Mucosa of descending colon (tissue), 3 donors: ENCODE results near the gene CETN3. TPM values are rescaled to one million over a fixed set of nuclear protein-coding genes. Genes with fewer than 3 reads are reported as not detected.
"Not testable (repeated sequence)": the region's sequence is repeated elsewhere in the genome, so short reads cannot be mapped to it uniquely, and the experiment has no call there.

ENCODE experiments used
- ATAC-seq: fragments of 200-7000 bp; cut with Tn5 transposase; one replicate; pipeline ENCODE4 v1.9.1; 2020; ENCODE audit warnings: mild to moderate bottlenecking, moderate library complexity
- DNase-seq, 3 donors: peaks; one replicate each; pipeline ENCODE4 v3.0.0-alpha.2; 2020
- H3K36me3 ChIP-seq: fragments of 200-600 bp; one replicate; pipeline ENCODE4 v1.8.0; 2021; ENCODE audit warnings: low read depth, mild to moderate bottlenecking
- H3K4me1 ChIP-seq: fragments of 200-600 bp; one replicate; pipeline ENCODE4 v1.8.0; 2021; ENCODE audit warnings: low read depth, mild to moderate bottlenecking
- H3K4me3 ChIP-seq: fragments of 200-600 bp; one replicate; pipeline ENCODE4 v1.8.0; 2021; ENCODE audit warnings: mild to moderate bottlenecking
- H3K9me3 ChIP-seq: fragments of 200-600 bp; one replicate; pipeline ENCODE4 v1.8.0; 2021; ENCODE audit warnings: mild to moderate bottlenecking
- intact Hi-C, 2 donors: fragments of 100-400 bp; cut with DNase I in 1 of 2; cut with micrococcal nuclease in 1 of 2; formaldehyde crosslinking; loops; one replicate each; pipeline versions ENCODE4 v1.11.0 to v1.11.1; 2022; cut with DNase I, micrococcal nuclease
- total RNA-seq, 3 donors: library from RNA; stranded (reverse); fragmentation: NEBNext Ultra II Directional in 2 of 3; extraction: Animal tissue kit (Norgen Biotek cat#: 25700) in 2 of 3; gene quantifications; one replicate each; pipeline versions ENCODE4 v1.2.1 to v1.2.4, GENCODE V29; 2021 to 2023
- TF ChIP-seq, protein P1 (sequence below): fragments of 200-600 bp; IDR thresholded peaks from one replicate; pipeline ENCODE4 v1.8.0; 2022; ENCODE audit warnings: antibody characterized with exemption, mild to moderate bottlenecking
- donor health status: DM: no; HTN: no; CAD: no; lungs with moderate emphysema.
- donor health status: DM: no; HTN: no; CAD: no.
- donor health status: DM: no; HTN: yes; CAD: no.

CETN3 gene
- total RNA-seq, 3 donors from 2014 or later, result 15.0 to 18.7 (median 17.8) TPM

DNA sequence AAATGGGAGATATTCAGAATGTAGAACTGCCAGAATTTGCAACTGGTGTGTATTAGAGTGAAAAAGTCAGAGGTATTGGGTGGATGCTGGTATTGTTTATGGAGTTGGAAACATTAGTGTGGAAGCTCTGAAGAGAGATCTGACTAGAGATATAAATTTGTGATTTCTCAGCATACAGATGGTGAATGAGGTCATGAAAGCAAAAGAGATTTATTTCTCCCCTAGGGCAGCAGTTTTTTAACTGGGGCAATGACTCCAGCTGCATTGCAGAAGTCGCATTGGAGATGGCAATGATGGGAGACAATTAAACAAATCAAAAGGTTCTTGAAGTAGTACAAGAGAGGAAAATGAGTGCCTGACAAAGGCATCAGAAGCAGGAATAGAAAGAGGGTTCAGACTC lies 64.9 kb downstream of the CETN3 start:
- TF ChIP-seq, protein P1, sequence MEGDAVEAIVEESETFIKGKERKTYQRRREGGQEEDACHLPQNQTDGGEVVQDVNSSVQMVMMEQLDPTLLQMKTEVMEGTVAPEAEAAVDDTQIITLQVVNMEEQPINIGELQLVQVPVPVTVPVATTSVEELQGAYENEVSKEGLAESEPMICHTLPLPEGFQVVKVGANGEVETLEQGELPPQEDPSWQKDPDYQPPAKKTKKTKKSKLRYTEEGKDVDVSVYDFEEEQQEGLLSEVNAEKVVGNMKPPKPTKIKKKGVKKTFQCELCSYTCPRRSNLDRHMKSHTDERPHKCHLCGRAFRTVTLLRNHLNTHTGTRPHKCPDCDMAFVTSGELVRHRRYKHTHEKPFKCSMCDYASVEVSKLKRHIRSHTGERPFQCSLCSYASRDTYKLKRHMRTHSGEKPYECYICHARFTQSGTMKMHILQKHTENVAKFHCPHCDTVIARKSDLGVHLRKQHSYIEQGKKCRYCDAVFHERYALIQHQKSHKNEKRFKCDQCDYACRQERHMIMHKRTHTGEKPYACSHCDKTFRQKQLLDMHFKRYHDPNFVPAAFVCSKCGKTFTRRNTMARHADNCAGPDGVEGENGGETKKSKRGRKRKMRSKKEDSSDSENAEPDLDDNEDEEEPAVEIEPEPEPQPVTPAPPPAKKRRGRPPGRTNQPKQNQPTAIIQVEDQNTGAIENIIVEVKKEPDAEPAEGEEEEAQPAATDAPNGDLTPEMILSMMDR, result no peak
- no peaks in the 10 kb centered on the region for H3K4me1 ChIP-seq
- ATAC-seq, result no peak
- no peaks in the 10 kb centered on the region for H3K9me3 ChIP-seq
- no peaks in the 10 kb centered on the region for H3K36me3 ChIP-seq
- H3K4me3 ChIP-seq, result no peak overlapping the region
- no peak for DNase-seq
- intact Hi-C loops, result no loop called here

DNA sequence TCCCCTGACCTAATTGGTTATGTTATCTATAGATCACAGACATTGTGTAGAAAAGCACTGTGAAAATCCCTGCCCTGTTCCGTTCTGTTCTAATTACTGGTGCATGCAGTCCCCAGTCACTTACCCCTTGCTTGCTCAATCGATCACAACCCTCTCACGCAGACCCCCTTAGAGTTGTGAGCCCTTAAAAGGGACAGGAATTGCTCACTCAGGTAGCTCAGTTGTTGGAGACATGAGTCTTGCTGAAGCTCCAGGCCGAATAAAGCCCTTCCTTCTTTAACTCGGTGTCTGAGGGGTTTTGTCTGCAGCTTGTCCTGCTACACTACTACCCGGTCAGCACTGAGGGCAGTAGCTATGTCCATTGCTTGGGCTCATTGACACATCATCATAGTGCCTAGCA lies 65.8 kb downstream of the CETN3 start:
- H3K4me3 ChIP-seq, H3K9me3 ChIP-seq, ATAC-seq, intact Hi-C loops, DNase-seq, H3K36me3 ChIP-seq, H3K4me1 ChIP-seq: not testable (repeated sequence)

DNA sequence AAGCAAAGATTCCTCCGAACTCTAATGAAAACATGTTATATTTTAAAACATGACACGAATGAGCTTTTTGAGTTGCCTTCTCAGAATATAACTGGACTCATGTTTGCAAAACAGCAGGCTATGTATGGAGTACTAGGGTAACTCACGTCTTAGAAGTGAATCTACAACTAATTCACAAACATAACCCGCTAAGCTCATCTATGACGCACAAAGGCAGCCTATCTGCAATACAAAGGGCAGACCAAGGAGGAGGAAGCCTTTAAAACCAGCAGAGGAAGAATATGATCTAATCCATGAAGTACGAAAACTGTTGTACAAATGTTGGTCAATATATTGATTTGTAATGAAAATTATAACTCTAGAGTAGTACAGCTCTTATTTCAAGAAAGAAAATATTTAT lies 67.0 kb downstream of the CETN3 start:
- Histone ChIP-seq H3K9me3 (no peaks in the 10 kb centered on the region), H3K4me3 (no peak overlapping the region), H3K4me1 (no peaks in the 10 kb centered on the region), H3K36me3 (no peaks in the 10 kb centered on the region)
- ATAC-seq (no peak), DNase-seq (no peak)
- TF ChIP-seq, protein P1, result no peak
- intact Hi-C loops, result no loop called here

Other genes starting within 250 kb of the CETN3 start
- 1 to 10 TPM; 4.5 to 5.8 (median 5.1) TPM for gene MBLAC2, start 65.0 kb upstream of the CETN3 start, total RNA-seq
- 1 to 10 TPM in 2 of 3 donors, under 1 TPM in 1; 0.64 to 1.5 (median 1.3) TPM for gene POLR3G, start 65.1 kb upstream of the CETN3 start, total RNA-seq
- 10 to 100 TPM; 20.1 to 25.1 (median 23.1) TPM for gene LYSMD3, start 119.8 kb upstream of the CETN3 start, total RNA-seq
- gene ADGRV1, start 149.0 kb upstream of the CETN3 start, total RNA-seq, result 1 to 10 TPM; 4.5 to 8.6 (median 6.1) TPM